Prostate gland (tissue), 2 donors: ENCODE measurements around the gene CPNE1.

ENCODE experiments used
- CTCF ChIP-seq, 4 experiments: fragments of 200-600 bp in 2 of 4; fragments of 450-650 bp in 2 of 4; sonication (generic) in 2 of 4; IDR thresholded peaks; 1 replicate in 3 of 4; 2 replicates in 1 of 4; pipeline ENCODE4 v1.5.1; 2016 to 2019; ENCODE audit warnings: antibody characterized with exemption in 4 of 4, mild to moderate bottlenecking in 2 of 4, moderate library complexity in 2 of 4
- POLR2AphosphoS5 ChIP-seq: sonication (generic); formaldehyde crosslinking; IDR thresholded peaks from one replicate; pipeline ENCODE4 v1.6.1; 2017; ENCODE audit warnings: antibody characterized with exemption

- TF ChIP-seq CTCF (IDR thresholded peaks at IDR 0.05) (no peak), POLR2AphosphoS5 (no peak)
These were observed 65.0 kb downstream of the CPNE1 start for GRCh38 chr20:35599776-35600120.
